OCI-LY7 (cell line): ENCODE data around the gene UFSP1.

Experiments used
- CTCF ChIP-seq: fragments of 200-600 bp; sonication (generic); conservative IDR thresholded peaks from 2 replicates; pipeline ENCODE4 v1.5.1; 2014; ENCODE audit warnings: mild to moderate bottlenecking, antibody characterized with exemption, low read length, moderate library complexity, mixed read lengths
- EZH2phosphoT487 ChIP-seq: fragments of 200-600 bp; sonication (generic); IDR thresholded peaks from 2 replicates; pipeline ENCODE4 v1.6.1; 2018; ENCODE audit warnings: low read depth, borderline replicate concordance, mild to moderate bottlenecking, mixed run types, antibody characterized with exemption, low read length, moderate library complexity, mixed read lengths

- TF ChIP-seq CTCF (no peak), EZH2phosphoT487 (no peak)
Observed at GRCh38 chr7:100891568-100892247, 2.2 kb upstream of the UFSP1 start.
